Inflammatory macrophage treated with lipopolysaccharide for 4 hours (primary cell): ENCODE results near the gene TMCO2.

Experiments
- DNase-seq: peaks from one replicate; pipeline ENCODE4 v3.0.0-alpha.2; 2020

TMCO2 gene

GRCh38 chr1:40257688-40258444, 10.1 kb downstream of the TMCO2 start, which contains the start of gene ZMPSTE24:
TSS of gene ZMPSTE24 (plus strand) at chr1:40258236. CDS start at chr1:40258272, 36 bp downstream.
- peak; percentile 98 for DNase-seq

GRCh38 chr1:40258445-40258769, 10.7 kb downstream of the TMCO2 start:
- peak; percentile 12 for DNase-seq

GRCh38 chr1:40264354-40264781, 16.6 kb downstream of the TMCO2 start:
- no peak for DNase-seq

- no peak for DNase-seq
Observed at GRCh38 chr1:40265298-40265697, 17.6 kb downstream of the TMCO2 start.

- no peak for DNase-seq
Observed at GRCh38 chr1:40265919-40266318, 18.2 kb downstream of the TMCO2 start.

DNA sequence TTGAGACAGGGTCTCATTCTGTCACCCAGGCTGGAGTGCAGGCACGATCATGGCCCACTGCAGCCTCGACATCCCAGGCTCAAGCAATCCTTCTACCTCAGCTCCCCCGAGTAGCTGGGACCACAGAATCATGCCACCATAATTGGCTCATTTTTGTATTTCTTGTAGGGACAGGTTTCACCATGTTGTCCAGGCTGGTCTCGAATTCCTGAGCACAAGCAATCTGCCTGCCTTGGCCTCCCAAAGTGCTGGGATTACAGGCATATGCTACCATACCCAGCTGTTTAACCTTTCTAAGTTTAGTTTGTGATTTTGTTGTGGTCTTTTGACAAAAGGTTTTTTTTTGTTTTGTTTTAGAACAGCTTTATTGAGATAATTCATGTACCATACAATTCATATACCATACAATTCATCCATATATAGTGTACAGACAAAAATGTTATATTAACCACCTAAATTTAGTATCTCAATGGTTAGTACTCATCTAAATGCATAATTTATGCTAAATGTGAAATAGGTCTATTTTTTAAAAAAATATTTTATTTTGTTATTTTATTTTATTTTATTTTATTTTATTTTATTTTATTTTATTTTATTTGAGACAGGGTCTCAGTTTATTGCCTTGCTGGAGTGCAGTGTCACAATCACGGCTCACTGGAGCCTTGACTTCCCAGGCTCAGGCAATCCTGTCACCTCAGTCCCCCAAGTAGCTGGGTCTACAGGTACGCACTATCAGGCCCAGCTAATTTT, 19.2 kb downstream of the TMCO2 start:
- no peak for DNase-seq

GRCh38 chr1:40267767-40268187, 20.0 kb downstream of the TMCO2 start:
- DNase-seq: no peak

- DNase-seq: no peak
Observed at GRCh38 chr1:40268211-40268610, 20.5 kb downstream of the TMCO2 start.

GRCh38 chr1:40270152-40270834, 22.6 kb downstream of the TMCO2 start:
- no peak for DNase-seq

GRCh38 chr1:40272653-40273213, 25.0 kb downstream of the TMCO2 start:
- DNase-seq: peak; percentile 13

GRCh38 chr1:40273547-40274166, 25.9 kb downstream of the TMCO2 start:
- no peak for DNase-seq

- DNase-seq: no peak
Observed at GRCh38 chr1:40274331-40274730, 26.6 kb downstream of the TMCO2 start.

- DNase-seq: no peak
Observed at GRCh38 chr1:40276122-40276521, 28.4 kb downstream of the TMCO2 start.

DNA sequence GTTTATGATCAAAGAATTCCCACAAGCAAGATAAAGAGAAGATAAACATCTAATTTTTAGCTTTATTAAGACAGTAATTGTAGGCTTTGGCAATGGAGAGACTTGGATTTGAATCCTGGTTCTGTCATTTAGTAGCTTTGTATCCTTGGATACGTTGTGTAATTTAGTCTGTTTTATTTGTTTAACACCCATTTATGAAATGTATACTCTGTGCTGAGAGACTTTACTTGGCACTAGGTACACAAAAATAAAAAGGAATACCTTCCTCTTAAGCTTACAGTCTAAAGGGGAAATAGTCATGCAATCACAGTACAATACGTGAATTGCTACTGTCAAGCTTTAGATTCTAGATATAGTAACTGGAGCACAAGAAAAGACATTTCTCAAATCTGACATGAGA, 34.1 kb downstream of the TMCO2 start:
- no peak for DNase-seq

DNA sequence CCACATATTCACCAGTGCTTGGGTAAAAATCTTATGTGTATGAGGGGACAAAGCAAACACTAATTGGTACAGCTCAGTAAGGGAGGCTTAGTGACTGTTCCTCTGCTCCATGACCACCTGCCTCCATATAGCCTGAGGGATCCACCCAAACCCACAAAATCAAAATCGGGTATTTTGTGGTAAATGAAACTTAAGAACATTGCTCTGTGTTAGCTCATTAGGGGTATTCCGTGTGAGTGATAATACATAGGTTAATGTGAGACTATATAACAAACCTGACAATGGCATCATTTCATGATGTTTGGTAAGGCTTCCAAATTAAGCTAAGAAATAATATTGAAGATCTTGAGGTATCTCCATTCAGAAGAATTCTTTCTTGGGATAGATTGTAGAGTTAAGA, 43.6 kb downstream of the TMCO2 start:
- no peak for DNase-seq

DNA sequence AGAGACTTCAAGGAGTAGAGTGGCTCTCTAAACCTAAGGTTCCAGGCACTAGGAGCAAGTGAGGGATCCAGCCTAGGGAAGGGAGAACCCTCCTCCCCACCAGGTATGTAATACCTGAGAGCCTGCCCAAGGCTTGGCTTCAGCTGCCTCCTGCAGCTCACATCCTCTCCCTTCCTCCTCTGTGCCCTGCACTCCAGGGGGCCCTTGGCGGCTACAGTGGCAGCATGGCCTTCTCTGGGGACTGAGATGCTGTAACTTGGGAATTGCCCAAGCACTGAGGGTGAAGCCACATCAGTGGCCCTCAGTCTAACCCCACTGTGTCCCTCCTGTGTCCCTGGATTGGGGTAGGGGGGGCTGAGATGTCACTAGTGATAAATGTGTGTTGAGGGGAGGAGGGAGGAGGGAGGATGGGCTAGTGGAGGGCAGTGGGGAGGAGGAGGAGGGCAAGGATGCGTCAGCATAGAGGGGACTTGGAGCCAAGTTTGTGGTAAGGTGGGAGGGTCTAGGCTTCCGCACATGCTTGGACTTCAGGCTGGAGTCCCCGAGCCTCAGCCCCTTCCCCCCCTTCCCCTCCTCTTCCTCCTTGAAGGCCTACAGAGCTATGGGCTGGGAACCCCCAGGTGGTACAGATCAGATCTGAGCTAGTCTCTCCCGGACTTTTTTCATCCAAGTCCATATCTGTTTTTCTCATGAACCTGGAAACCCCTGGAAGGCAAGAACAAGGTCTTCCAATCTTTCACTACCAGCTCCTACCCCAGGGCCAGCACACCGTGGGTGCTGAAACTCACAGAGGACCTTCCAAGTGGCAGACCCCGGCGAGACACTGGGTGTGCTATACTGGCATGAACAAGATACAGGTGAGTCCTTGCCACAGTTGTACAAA, 51.9 kb downstream of the TMCO2 start:
- no peak for DNase-seq

DNA sequence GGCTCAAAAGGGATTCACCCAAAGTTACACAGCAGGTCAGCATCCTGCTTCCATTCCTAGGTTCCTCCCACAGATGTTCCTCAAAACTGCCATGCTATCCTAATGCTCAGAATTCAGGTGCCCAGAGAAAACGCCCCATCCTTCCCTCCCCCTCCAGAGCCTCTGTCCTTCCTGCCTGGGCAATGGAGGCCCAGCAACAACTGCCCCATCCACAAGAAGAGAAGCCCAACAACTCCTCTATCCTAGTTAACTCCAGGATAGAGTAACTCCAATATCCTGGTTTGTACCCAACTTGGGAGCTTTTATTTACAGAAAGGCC, 52.5 kb downstream of the TMCO2 start:
- DNase-seq: no peak

GRCh38 chr1:40300651-40301050, 52.9 kb downstream of the TMCO2 start:
- no peak for DNase-seq

GRCh38 chr1:40301066-40301465, 53.3 kb downstream of the TMCO2 start:
- DNase-seq: no peak
